Parathyroid adenoma (tissue), 2 donors: ENCODE results near the gene CELF3.

Experiments
- H2AFZ ChIP-seq: fragments of 300-600 bp; sonication (generic); one replicate; pipeline ENCODE4 v1.7.0; 2017; ENCODE audit warnings: antibody characterized with exemption, mild to moderate bottlenecking
- H3K27ac ChIP-seq: fragments of 300-600 bp; sonication (generic); one replicate; pipeline ENCODE4 v1.7.0; 2017
- H3K27me3 ChIP-seq: fragments of 300-600 bp; sonication (generic); one replicate; pipeline ENCODE4 v1.7.0; 2017; ENCODE audit warnings: low read length; ENCODE audit not compliant: control insufficient read depth, insufficient read depth
- H3K36me3 ChIP-seq: fragments of 300-600 bp; sonication (generic); one replicate; pipeline ENCODE4 v1.7.0; 2017; ENCODE audit warnings: low read length; ENCODE audit not compliant: control insufficient read depth, insufficient read depth
- H3K4me1 ChIP-seq: fragments of 300-600 bp; sonication (generic); one replicate; pipeline ENCODE4 v1.7.0; 2017; ENCODE audit warnings: control low read depth
- H3K4me2 ChIP-seq: fragments of 300-600 bp; sonication (generic); one replicate; pipeline ENCODE4 v1.7.0; 2017; ENCODE audit warnings: low read length
- H3K4me3 ChIP-seq: fragments of 300-600 bp; sonication (generic); one replicate; pipeline ENCODE4 v1.7.0; 2017; ENCODE audit warnings: low read depth, low read length
- H3K79me2 ChIP-seq: fragments of 300-600 bp; sonication (generic); one replicate; pipeline ENCODE4 v1.7.0; 2017; ENCODE audit warnings: control low read depth
- H3K9ac ChIP-seq: fragments of 300-600 bp; sonication (generic); one replicate; pipeline ENCODE4 v1.7.0; 2017; ENCODE audit warnings: mild to moderate bottlenecking
- H3K9me3 ChIP-seq: fragments of 300-600 bp; sonication (generic); one replicate; pipeline ENCODE4 v1.7.0; 2017; ENCODE audit warnings: low read length; ENCODE audit not compliant: control insufficient read depth
- TF ChIP-seq, protein P1 (sequence below): fragments of 300-600 bp; sonication (generic); IDR thresholded peaks from one replicate; pipeline ENCODE4 v1.7.0; 2017; ENCODE audit warnings: antibody characterized with exemption, mild to moderate bottlenecking
- donor health status: primary hyperparathyroidism.

The CELF3 gene

DNA sequence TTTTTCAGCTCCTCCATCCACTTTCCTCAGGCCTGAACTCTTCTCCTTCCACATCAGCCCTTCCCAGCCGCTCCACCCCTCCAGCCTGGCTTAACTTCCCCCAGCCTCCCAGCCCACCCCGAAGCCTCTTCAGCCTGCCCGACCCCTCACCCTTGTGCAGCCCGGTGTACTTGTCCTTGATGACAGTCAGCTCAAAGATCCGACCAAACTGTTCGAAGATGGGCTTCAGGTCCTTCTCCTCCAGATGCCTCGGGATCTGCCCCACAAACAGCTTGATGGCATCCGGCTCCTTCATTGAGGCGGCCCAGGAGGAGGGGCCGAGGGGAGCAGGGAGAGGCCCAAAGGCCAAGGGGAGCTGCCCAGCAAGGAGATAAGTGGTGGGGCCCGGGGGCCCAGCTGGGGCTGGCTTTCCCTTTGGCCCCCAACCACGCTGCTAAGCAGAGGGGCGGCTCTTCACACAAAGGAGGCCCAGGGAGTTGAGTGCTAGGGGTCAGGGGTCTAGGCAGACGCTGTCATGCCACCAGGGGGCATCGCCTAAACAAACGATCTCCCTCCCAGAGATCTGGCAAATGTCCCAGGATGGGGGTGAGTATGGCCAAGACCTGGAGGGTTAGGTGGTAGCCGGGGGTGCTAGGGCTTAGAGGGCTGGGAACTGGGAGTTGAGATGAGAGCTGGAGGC is 738 bp downstream of the CELF3 start:
- H3K4me2 ChIP-seq = no peak overlapping the region
- TF ChIP-seq, protein P1, sequence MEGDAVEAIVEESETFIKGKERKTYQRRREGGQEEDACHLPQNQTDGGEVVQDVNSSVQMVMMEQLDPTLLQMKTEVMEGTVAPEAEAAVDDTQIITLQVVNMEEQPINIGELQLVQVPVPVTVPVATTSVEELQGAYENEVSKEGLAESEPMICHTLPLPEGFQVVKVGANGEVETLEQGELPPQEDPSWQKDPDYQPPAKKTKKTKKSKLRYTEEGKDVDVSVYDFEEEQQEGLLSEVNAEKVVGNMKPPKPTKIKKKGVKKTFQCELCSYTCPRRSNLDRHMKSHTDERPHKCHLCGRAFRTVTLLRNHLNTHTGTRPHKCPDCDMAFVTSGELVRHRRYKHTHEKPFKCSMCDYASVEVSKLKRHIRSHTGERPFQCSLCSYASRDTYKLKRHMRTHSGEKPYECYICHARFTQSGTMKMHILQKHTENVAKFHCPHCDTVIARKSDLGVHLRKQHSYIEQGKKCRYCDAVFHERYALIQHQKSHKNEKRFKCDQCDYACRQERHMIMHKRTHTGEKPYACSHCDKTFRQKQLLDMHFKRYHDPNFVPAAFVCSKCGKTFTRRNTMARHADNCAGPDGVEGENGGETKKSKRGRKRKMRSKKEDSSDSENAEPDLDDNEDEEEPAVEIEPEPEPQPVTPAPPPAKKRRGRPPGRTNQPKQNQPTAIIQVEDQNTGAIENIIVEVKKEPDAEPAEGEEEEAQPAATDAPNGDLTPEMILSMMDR = peak; percentile 27
- H3K9me3 ChIP-seq = no peaks in the 10 kb centered on the region
- H3K27me3 ChIP-seq = no peaks in the 10 kb centered on the region
- peak overlapping the region; percentile 44 for H3K27ac ChIP-seq
- H3K9ac ChIP-seq = peak overlapping the region; percentile 19
- no peaks in the 10 kb centered on the region for H3K36me3 ChIP-seq
- peak overlapping the region; percentile 38 for H2AFZ ChIP-seq
- peaks cover 6% of the 10 kb centered on the region for H3K4me1 ChIP-seq
- no peaks in the 10 kb centered on the region for H3K79me2 ChIP-seq
- no peak overlapping the region for H3K4me3 ChIP-seq

DNA sequence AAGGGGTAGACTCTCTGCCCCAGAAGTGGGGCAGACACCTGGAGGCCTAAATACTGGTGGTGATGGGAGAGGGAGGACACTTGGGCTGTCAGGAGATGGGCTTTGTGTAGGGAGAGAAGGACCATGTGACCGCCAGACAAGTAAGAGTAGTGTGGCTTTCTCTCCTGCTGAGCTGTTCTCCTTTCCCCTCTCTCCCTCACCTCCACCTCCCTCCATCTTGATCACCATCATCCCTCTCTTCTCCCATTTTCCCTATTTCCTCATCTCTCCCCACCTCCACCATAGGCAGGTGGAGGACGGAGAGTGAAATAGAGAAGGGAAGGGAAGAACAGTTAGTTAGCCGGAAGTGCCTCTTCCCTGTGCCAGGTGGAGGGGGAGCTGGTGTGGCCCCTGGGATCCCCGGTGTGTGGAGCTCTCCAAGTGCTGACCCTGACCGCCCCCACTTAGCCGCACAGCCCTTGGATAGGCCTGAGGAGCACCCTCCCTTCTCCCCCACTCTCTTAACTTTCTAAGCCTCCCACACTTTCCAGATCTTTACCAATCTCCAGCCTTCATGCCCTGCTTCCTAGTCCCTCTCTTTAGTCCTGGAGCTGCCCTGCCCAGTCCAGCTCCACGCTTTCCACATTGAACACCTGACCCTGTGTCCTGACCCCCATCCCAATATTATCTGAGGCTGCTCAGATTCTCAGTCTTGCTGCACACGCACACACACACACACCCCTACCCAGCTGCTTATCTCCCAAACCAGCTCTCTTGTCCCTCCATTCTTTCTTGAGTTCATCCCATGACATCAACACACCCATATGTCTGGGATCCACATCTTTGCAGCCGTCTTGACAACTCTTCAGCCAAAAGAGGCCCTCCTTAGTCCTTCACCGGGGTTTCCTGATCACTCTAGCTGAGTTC is 1.5 kb downstream of the CELF3 start:
- H3K4me2 ChIP-seq = no peak overlapping the region
- H3K4me3 ChIP-seq = no peak overlapping the region
- H3K9me3 ChIP-seq = no peaks in the 10 kb centered on the region
- H3K27me3 ChIP-seq = no peaks in the 10 kb centered on the region
- H3K79me2 ChIP-seq = no peaks in the 10 kb centered on the region
- no peak overlapping the region for H3K27ac ChIP-seq
- no peak overlapping the region for H2AFZ ChIP-seq
- H3K9ac ChIP-seq = no peak overlapping the region
- no peaks in the 10 kb centered on the region for H3K36me3 ChIP-seq
- TF ChIP-seq, protein P1 = no peak
- peaks cover 6% of the 10 kb centered on the region for H3K4me1 ChIP-seq

GRCh38 chr1:151713874-151714273 is 2.7 kb downstream of the CELF3 start:
- Histone ChIP-seq H3K4me1 (peaks cover 6% of the 10 kb centered on the region), H3K79me2 (no peaks in the 10 kb centered on the region), H3K27me3 (no peaks in the 10 kb centered on the region), H3K9ac (no peak overlapping the region), H3K4me3 (no peak overlapping the region), H3K4me2 (no peak overlapping the region), H3K36me3 (no peaks in the 10 kb centered on the region), H2AFZ (no peak overlapping the region), H3K9me3 (no peaks in the 10 kb centered on the region), H3K27ac (no peak overlapping the region)
- TF ChIP-seq, protein P1 = no peak

GRCh38 chr1:151713044-151713443 is 3.6 kb downstream of the CELF3 start:
- H3K79me2 ChIP-seq = no peaks in the 10 kb centered on the region
- no peaks in the 10 kb centered on the region for H3K9me3 ChIP-seq
- H3K36me3 ChIP-seq = no peaks in the 10 kb centered on the region
- H3K4me1 ChIP-seq = peaks cover 1% of the 10 kb centered on the region
- H3K4me2 ChIP-seq = no peak overlapping the region
- no peak overlapping the region for H3K4me3 ChIP-seq
- TF ChIP-seq, protein P1 = no peak
- H3K27me3 ChIP-seq = no peaks in the 10 kb centered on the region
- no peak overlapping the region for H2AFZ ChIP-seq
- H3K9ac ChIP-seq = no peak overlapping the region
- H3K27ac ChIP-seq = no peak overlapping the region
